ENCODE measurements around the gene IFT43.

DNA sequence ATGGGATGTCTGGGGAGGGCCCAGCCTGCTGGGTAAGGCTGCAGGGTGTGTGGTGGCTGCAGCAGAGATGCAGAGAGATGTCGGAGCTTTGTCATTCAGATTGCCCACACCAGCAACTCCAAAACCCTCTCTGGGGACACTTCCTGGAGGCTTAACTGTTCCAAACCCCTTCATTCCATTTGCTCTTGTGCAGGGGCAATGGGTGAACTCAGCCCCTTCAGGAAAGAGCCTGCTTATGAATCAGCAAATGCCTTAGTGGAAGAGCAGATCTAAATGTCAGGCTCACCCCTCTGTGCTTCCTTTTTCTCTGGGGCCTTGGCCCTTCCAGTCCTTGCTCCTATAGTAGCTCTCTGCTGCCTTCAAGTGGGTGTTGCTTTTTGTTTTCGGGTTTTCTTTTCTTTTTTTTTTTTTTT lies 129.5 kb downstream of the IFT43 start:
- TF ChIP-seq, protein P1, sequence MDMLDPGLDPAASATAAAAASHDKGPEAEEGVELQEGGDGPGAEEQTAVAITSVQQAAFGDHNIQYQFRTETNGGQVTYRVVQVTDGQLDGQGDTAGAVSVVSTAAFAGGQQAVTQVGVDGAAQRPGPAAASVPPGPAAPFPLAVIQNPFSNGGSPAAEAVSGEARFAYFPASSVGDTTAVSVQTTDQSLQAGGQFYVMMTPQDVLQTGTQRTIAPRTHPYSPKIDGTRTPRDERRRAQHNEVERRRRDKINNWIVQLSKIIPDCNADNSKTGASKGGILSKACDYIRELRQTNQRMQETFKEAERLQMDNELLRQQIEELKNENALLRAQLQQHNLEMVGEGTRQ (CRISPR knock-in tag; IDR thresholded peaks at IDR 0.05), result no peak
- TF ChIP-seq, protein P2, sequence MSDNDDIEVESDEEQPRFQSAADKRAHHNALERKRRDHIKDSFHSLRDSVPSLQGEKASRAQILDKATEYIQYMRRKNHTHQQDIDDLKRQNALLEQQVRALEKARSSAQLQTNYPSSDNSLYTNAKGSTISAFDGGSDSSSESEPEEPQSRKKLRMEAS (CRISPR knock-in tag; IDR thresholded peaks at IDR 0.05), result 0 out of 2 replicates have a peak, but pooled peaks have one; percentile 33
- TF ChIP-seq, protein P3, sequence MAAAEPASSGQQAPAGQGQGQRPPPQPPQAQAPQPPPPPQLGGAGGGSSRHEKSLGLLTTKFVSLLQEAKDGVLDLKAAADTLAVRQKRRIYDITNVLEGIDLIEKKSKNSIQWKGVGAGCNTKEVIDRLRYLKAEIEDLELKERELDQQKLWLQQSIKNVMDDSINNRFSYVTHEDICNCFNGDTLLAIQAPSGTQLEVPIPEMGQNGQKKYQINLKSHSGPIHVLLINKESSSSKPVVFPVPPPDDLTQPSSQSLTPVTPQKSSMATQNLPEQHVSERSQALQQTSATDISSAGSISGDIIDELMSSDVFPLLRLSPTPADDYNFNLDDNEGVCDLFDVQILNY (CRISPR knock-in tag; IDR thresholded peaks at IDR 0.05), result no peak
- no peak for TF ChIP-seq ELF4 (CRISPR knock-in tag; IDR thresholded peaks at IDR 0.05; ENCODE audit: low read depth)
- no peak for TF ChIP-seq SP1 (CRISPR knock-in tag; conservative IDR thresholded peaks at IDR 0.05)
- TF ChIP-seq, protein P4, sequence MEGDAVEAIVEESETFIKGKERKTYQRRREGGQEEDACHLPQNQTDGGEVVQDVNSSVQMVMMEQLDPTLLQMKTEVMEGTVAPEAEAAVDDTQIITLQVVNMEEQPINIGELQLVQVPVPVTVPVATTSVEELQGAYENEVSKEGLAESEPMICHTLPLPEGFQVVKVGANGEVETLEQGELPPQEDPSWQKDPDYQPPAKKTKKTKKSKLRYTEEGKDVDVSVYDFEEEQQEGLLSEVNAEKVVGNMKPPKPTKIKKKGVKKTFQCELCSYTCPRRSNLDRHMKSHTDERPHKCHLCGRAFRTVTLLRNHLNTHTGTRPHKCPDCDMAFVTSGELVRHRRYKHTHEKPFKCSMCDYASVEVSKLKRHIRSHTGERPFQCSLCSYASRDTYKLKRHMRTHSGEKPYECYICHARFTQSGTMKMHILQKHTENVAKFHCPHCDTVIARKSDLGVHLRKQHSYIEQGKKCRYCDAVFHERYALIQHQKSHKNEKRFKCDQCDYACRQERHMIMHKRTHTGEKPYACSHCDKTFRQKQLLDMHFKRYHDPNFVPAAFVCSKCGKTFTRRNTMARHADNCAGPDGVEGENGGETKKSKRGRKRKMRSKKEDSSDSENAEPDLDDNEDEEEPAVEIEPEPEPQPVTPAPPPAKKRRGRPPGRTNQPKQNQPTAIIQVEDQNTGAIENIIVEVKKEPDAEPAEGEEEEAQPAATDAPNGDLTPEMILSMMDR (IDR thresholded peaks at IDR 0.05), result no peak
- TF ChIP-seq ZNF121 (CRISPR knock-in tag; IDR thresholded peaks at IDR 0.05), result no peak
- TF ChIP-seq, protein P5, sequence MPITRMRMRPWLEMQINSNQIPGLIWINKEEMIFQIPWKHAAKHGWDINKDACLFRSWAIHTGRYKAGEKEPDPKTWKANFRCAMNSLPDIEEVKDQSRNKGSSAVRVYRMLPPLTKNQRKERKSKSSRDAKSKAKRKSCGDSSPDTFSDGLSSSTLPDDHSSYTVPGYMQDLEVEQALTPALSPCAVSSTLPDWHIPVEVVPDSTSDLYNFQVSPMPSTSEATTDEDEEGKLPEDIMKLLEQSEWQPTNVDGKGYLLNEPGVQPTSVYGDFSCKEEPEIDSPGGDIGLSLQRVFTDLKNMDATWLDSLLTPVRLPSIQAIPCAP (CRISPR knock-in tag; IDR thresholded peaks at IDR 0.05), result no peak
- no peak for TF ChIP-seq TEAD4 (CRISPR knock-in tag; IDR thresholded peaks at IDR 0.05)
- TF ChIP-seq TCF7 (CRISPR knock-in tag; IDR thresholded peaks at IDR 0.05; ENCODE audit: low read depth), result no peak
- TF ChIP-seq, protein P6, sequence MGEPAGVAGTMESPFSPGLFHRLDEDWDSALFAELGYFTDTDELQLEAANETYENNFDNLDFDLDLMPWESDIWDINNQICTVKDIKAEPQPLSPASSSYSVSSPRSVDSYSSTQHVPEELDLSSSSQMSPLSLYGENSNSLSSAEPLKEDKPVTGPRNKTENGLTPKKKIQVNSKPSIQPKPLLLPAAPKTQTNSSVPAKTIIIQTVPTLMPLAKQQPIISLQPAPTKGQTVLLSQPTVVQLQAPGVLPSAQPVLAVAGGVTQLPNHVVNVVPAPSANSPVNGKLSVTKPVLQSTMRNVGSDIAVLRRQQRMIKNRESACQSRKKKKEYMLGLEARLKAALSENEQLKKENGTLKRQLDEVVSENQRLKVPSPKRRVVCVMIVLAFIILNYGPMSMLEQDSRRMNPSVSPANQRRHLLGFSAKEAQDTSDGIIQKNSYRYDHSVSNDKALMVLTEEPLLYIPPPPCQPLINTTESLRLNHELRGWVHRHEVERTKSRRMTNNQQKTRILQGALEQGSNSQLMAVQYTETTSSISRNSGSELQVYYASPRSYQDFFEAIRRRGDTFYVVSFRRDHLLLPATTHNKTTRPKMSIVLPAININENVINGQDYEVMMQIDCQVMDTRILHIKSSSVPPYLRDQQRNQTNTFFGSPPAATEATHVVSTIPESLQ (CRISPR knock-in tag; IDR thresholded peaks at IDR 0.05), result no peak
- TF ChIP-seq ESRRA (CRISPR knock-in tag; IDR thresholded peaks at IDR 0.05; ENCODE audit: borderline replicate concordance), result no peak
- TF ChIP-seq, protein P7, sequence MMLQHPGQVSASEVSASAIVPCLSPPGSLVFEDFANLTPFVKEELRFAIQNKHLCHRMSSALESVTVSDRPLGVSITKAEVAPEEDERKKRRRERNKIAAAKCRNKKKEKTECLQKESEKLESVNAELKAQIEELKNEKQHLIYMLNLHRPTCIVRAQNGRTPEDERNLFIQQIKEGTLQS (CRISPR knock-in tag; conservative IDR thresholded peaks at IDR 0.05), result no peak
